CD4-positive, alpha-beta T cell treated with Interleukin-2 at 100 ng/mL for 4 hours (primary cell): ENCODE results near the gene SPOCK3.

Source experiments
- DNase-seq: peaks from one replicate; pipeline ENCODE4 v3.0.0-alpha.2; 2020; ENCODE audit warnings: low spot score

SPOCK3 gene

DNA sequence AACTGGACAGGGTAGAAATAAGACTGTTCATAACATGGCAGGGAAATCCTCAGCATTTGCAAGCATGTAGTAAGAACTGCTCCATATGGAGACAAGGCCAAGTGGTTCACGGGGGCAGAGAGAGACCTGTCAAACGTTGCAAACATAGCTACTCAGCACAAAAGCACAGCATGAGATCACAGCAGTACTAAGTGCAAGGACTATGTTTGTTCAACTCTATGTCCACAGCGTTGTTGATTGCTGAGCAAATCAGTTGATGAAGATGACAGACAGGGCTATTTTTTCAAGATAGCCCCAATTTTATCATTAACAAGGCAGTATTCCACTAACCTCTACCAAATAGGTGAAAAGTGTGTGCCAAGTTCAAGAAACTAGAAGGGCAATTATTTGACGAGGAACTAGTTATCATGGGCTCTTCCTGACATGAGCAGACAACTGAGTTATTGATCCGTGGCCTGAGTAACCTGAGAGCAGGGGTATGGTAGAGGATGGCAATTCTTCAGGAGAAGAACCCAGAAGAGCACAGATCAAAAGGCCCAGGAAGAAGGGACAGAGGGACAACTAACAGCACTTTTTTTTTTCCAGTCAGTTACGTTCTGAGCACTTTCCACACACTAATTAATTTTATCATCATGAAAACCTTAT lies 57.4 kb downstream of the SPOCK3 start:
- no peak for DNase-seq

DNA sequence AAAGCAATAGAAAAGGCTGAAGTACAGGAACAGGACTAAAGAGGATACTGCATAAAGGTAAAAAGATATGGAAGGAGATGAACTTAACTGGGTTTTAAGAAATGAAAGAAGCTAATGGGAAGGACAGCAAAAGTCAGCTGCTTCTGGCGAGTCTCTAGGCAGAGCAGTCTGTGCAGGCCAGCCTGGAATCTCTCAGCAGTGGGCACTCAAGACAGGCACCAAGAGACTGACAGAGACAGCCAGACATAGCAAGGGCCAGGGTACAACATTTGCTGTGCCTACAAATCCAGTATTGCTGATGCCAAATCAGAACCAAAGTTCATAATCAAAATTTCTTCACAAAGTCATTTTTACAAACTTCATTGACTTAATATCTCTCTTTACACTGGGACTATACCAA lies 62.4 kb downstream of the SPOCK3 start:
- no peak for DNase-seq

GRCh38 chr4:167168611-167169010 lies 65.7 kb downstream of the SPOCK3 start:
- no peak for DNase-seq

- DNase-seq, result no peak
Observed at GRCh38 chr4:167150587-167150986, 83.7 kb downstream of the SPOCK3 start.

DNA sequence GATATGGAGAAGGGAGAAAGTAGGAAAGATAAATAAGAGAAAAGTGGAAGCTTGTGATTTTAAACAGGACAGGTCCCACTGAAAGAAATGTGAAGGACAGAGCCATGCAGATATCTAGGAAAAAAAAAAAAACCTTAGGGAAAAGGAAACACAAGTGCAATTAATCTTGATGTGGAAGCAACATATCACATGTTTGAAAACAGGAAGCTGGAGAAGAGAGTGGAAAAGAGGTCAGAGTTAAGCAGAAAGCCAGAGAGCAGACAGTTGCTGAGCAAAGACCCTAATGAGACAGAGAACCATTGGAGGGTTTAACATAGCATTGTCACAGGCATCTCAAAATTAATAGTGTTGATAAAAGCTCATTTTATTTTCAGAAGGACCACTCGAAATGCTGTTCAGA lies 89.7 kb downstream of the SPOCK3 start:
- no peak for DNase-seq

DNA sequence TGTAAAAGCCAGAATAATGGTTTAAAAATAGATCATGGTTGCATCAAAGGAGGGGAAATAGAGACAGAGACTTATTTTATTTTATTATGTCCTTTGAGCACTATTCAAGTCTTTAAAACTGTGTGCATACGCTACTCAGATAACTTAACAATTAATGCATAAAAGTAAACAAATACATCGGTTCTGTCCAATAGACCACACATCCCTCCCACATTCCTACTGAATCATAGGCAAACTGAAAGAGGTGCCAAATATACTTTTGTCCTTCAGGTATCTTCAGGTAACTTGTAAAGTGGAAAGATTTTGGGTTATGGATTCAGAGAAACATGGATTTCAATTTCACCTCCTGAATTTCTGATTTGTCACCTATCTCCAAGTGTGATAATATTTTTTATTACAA lies 91.3 kb downstream of the SPOCK3 start:
- DNase-seq, result no peak

DNA sequence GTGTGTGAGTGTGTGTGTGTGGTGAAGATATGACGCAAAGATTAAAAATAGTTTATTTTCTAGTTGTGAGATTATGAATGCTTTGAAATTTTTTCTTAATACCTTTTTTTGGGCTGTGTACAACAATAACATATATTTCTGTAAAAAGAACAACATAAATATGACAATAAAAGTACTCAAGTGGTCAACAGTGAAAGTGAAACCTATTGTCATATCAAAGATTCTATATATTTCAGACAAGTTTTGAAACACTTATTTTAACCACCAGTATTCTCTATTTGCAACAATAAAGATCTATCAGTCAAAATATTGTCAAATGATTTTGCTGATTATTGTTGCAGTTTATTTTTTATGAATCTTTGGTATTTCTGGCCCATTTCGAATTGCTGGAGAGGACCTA lies 98.0 kb downstream of the SPOCK3 start:
- DNase-seq, result no peak

- DNase-seq, result no peak
Observed at GRCh38 chr4:167129146-167129545, 105.1 kb downstream of the SPOCK3 start.

DNA sequence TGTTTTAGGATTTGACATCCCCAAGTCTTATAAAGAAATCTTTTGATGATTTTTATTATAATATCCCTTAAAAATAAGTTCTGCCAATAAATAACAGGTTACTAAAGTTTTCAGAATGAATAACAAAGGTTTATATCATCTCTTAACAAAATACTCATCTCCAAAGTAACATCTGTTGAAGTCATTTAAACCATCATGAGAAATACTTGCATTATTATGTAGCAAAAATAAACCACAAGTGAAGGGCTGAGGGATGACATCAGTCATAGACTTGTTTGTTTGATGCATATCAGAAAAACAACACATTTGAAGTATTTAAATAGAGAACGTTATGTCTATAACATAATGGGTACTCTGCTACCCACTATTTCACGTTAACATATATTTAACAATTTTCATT lies 114.9 kb downstream of the SPOCK3 start:
- DNase-seq, result no peak

GRCh38 chr4:167117273-167117672 lies 117.0 kb downstream of the SPOCK3 start:
- DNase-seq, result no peak

DNA sequence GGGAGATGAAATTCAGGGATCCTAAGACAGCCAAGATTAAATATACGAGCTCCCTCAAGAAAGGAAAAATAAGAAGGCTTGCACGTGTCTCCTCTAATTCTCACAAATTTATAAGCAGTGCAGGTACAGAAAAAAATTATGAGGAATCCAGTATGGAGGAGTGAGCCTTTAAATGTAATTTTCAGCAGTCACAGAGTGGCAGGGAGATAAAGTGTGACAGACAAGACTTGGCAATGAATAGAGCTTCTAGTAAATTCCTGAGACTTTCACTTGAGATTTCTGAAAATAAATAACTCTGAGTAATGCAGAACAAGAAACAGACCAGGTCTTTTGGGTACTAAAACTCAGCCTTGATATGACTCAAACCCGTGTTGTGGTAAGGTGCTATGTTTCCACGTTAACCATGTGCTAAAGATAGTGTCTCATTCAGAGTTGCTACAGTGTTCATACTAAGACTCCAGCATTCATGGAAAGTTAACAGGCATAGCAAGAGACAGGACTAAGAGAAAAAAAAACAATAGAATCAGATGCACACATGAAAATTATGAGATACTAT lies 119.8 kb downstream of the SPOCK3 start:
- DNase-seq, result no peak

DNA sequence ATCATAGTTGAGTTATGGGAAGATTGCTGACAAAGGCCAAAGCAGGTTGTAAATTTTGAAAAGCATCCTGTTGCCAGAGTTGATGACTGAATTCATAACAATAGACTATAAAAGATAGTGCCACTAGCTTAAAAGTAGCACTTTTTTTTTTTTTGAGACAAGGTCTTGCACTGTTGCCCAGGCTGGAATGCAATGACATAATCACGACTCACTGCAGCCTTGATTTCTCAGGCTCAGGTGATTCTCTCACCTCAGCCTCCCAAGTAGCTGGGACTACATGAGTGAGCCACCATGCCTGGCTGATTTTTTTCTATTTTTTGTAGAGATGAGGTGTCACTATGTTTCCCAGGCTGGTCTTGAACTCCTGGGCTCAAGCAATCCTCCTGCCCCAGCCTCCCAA lies 122.7 kb downstream of the SPOCK3 start:
- no peak for DNase-seq

GRCh38 chr4:167111092-167111491 lies 123.2 kb downstream of the SPOCK3 start:
- DNase-seq, result no peak

DNA sequence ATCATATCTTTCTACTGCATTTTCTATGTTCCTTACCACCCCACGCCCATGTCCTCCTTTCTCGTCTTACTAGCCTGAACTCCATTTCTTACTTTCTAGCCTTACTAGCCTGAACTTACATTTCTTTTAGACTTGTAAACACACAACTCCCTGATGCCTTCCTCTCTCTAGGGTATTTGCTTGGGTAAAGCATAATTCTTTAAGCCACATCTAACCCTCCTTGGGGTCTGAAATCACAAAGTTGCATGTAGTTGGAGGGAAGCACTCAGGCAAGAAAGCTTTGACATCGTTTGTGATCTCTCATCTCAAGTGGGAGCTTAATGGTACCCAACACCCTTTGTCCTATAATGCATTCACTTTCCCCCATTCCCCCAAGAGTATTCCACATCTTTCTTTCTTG lies 124.4 kb downstream of the SPOCK3 start:
- no peak for DNase-seq

DNA sequence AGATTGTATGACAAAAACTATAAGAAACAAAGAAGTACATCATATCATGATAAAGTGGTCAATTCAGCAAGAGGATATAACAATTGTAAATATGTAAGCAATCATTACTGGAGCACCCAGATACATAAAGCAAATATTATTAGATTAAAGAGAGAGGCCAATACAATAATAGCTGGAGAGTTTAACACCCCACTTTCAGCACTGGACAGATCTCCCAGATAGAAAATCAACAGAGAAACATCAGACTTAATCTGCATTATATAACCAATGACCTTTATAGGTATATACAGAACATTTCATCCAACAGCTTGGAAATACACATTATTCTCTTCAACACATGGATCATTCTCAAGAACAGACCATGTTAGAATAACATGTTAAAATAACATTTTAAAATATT lies 128.4 kb downstream of the SPOCK3 start:
- no peak for DNase-seq

GRCh38 chr4:167102475-167102874 lies 131.8 kb downstream of the SPOCK3 start:
- no peak for DNase-seq

DNA sequence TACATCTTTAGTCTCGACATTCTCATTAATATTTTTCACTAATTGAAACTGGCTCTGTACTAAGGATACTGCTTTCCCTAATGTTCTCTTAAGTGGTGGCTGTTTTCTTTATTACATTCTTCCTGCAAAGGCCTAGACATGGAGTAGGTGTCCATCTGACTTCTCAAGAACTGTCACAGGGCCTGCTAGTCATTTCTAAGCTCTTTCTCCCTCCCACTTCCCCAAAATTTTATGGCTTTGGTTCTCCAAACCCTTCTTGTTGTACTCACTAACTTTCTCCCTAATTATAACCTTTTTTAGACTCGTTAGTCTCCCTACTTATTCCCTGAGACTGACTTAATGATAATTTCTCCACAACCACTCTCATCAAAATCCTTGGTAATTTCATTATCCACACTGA lies 133.3 kb downstream of the SPOCK3 start:
- DNase-seq, result no peak

- no peak for DNase-seq
Observed at GRCh38 chr4:167100120-167100519, 134.2 kb downstream of the SPOCK3 start.

- DNase-seq, result no peak
Observed at GRCh38 chr4:167088115-167088514, 146.2 kb downstream of the SPOCK3 start.

- no peak for DNase-seq
Observed at GRCh38 chr4:167084321-167084720, 150.0 kb downstream of the SPOCK3 start.

GRCh38 chr4:167079762-167080161 lies 154.5 kb downstream of the SPOCK3 start:
- DNase-seq, result no peak

DNA sequence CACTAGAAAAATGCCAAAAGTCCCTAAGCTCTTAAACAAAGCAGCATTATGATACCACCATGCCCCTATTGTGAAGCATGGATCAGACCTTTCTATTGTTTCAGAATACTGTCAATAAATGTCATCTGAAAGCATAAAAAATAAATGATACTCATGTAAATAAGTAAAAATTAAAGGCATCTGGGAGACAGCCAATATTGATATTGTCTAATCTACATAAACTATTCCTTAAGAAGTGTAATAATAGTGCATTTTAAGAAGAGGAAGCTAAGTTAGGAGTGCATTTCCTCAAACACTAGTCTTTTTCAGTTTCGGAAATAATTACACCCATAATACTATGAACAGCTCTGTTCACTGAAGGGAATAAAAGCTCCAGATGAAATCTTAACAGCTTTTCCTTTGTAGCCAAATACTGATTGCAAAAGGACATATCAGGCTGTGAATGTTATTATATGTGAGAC lies 181.6 kb downstream of the SPOCK3 start:
- no peak for DNase-seq

GRCh38 chr4:167049257-167049656 lies 185.0 kb downstream of the SPOCK3 start:
- no peak for DNase-seq

GRCh38 chr4:167041524-167041923 lies 192.8 kb downstream of the SPOCK3 start:
- DNase-seq, result no peak
